Stimulated activated CD4-positive, alpha-beta T cell treated with anti-CD3 and anti-CD28 coated beads, Interleukin-12 subunit alpha, Interleukin-12 subunit beta, amount 100 ng/mL, for 4 hours (primary cell): Measurements from ENCODE around the gene PAPSS1.

Source experiments
- DNase-seq: peaks from one replicate; pipeline ENCODE4 v3.0.0-alpha.2; 2020

Gene PAPSS1

GRCh38 chr4:107622006-107622405, 98.0 kb downstream of the PAPSS1 start:
- DNase-seq, result no peak

GRCh38 chr4:107619731-107620130, 100.3 kb downstream of the PAPSS1 start:
- DNase-seq, result no peak

GRCh38 chr4:107619066-107619465, 101.0 kb downstream of the PAPSS1 start:
- DNase-seq, result no peak

- DNase-seq, result no peak
Observed at GRCh38 chr4:107618656-107619055, 101.4 kb downstream of the PAPSS1 start.

GRCh38 chr4:107616838-107617389, 103.1 kb downstream of the PAPSS1 start:
- no peak for DNase-seq

- no peak for DNase-seq
Observed at GRCh38 chr4:107615809-107616208, 104.2 kb downstream of the PAPSS1 start.

GRCh38 chr4:107603430-107603829, 116.6 kb downstream of the PAPSS1 start:
- DNase-seq, result no peak

- DNase-seq, result no peak
Observed at GRCh38 chr4:107600983-107601382, 119.1 kb downstream of the PAPSS1 start.

GRCh38 chr4:107600436-107600835, 119.6 kb downstream of the PAPSS1 start:
- DNase-seq, result no peak

GRCh38 chr4:107599841-107600240, 120.2 kb downstream of the PAPSS1 start:
- DNase-seq, result no peak

GRCh38 chr4:107593230-107593629, 126.8 kb downstream of the PAPSS1 start:
- DNase-seq, result no peak

GRCh38 chr4:107592519-107592918, 127.5 kb downstream of the PAPSS1 start:
- DNase-seq, result no peak

GRCh38 chr4:107589269-107589668, 130.8 kb downstream of the PAPSS1 start:
- no peak for DNase-seq

- no peak for DNase-seq
Observed at GRCh38 chr4:107586371-107586770, 133.7 kb downstream of the PAPSS1 start.

GRCh38 chr4:107579099-107579498, 140.9 kb downstream of the PAPSS1 start:
- no peak for DNase-seq

- no peak for DNase-seq
Observed at GRCh38 chr4:107578321-107578720, 141.7 kb downstream of the PAPSS1 start.

- no peak for DNase-seq
Observed at GRCh38 chr4:107577743-107578142, 142.3 kb downstream of the PAPSS1 start.

- no peak for DNase-seq
Observed at GRCh38 chr4:107575243-107575642, 144.8 kb downstream of the PAPSS1 start.

GRCh38 chr4:107572281-107572680, 147.8 kb downstream of the PAPSS1 start:
- no peak for DNase-seq

- DNase-seq, result no peak
Observed at GRCh38 chr4:107570952-107571351, 149.1 kb downstream of the PAPSS1 start.

- DNase-seq, result no peak
Observed at GRCh38 chr4:107564326-107564725, 155.7 kb downstream of the PAPSS1 start.
